ENCODE measurements around the gene MYBPC2. TPM values are rescaled to one million over a fixed set of nuclear protein-coding genes. Genes with fewer than 3 reads are reported as not detected.

MYBPC2 gene
- total RNA-seq, 1 experiment from 2014 or later: 0.18 TPM

- Histone ChIP-seq H3K36me3 (ENCODE audit: control insufficient read depth, insufficient read depth, low read length) (no peaks in the 10 kb centered on the region), H3K4me1 (ENCODE audit: control insufficient read depth, insufficient read depth, low read length) (no peaks in the 10 kb centered on the region), H3K4me3 (ENCODE audit: low read depth in 2 of 2, low read length in 2 of 2) (no peak overlapping the region), H3K9me3 (ENCODE audit: control insufficient read depth, insufficient read depth, low read depth, low read length) (no peaks in the 10 kb centered on the region), H3K27ac (ENCODE audit: low read length) (no peak overlapping the region), H3K27me3 (ENCODE audit: control insufficient read depth, insufficient read depth, low read length) (no peaks in the 10 kb centered on the region)
- POLR2A ChIA-PET: interaction anchor here (1.0 kb wide), 1 partner anchor 26 kb away, joined by 3 read pairs; no protein-coding TSS in a partner anchor
- intact Hi-C loops (cut with micrococcal nuclease; ENCODE audit: unreplicated experiment) (no loop called here), in situ Hi-C loops (cut with HindIII; ENCODE audit: low pct_unique_long_range_greater_than_20kb, low sequenced_read_pairs) (no loop called here)
- TF ChIP-seq TCF7L2 (IDR thresholded peaks at IDR 0.05; ENCODE audit: low read depth, low read length) (no peak), POLR2AphosphoS5 (IDR thresholded peaks at IDR 0.05; ENCODE audit: low read depth, low read length) (no peak), CTCF (IDR thresholded peaks at IDR 0.05) (no peak), REST (IDR thresholded peaks at IDR 0.05; ENCODE audit: insufficient read depth in 1 of 2, low read depth in 2 of 2, low read length in 1 of 2) (no peak), SIN3A (IDR thresholded peaks at IDR 0.05; ENCODE audit: borderline replicate concordance, insufficient read depth, low read depth, low read length) (no peak)
- no peak for DNase-seq (ENCODE audit: low read depth, low spot score)
- CTCF ChIA-PET: no interaction called here
- ATAC-seq: no peak
- BruUV-seq (replicated peaks): no TSS peak
These were observed 30.0 kb upstream of the MYBPC2 start for GRCh38 chr19:50402544-50403301.

DNA sequence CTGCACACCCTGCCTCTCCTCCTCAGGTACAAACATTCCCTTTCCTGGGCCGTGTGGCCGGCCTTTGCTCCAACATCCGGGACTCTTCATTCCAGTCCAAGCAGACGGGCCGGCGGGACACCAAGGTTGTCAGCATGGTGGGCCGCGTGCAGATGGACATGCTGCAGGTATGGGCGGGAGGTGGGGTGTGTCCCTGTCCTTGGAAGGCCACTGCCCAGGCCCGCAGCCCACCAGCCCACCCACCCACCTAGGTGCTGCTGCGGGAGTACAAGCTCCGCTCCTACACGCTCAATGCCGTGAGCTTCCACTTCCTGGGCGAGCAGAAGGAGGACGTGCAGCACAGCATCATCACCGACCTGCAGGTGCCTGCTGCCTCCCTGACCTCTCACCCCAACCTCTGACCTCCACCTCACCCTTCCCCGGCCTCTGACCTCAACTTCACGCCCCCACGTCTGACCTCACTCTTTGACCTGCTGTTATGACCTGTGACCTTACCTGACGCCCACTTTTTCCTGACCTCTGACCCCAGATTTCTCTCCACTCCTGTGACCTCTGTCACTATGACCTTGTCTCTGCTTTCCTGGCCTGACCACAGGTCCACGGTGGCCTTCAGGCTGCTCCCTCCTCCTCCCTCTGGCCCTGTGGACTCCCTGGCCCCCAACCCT, 26.4 kb upstream of the MYBPC2 start:
- no peaks in the 10 kb centered on the region for H3K27me3 ChIP-seq (ENCODE audit: control insufficient read depth, insufficient read depth, low read length)
- no peaks in the 10 kb centered on the region for H3K4me1 ChIP-seq (ENCODE audit: control insufficient read depth, insufficient read depth, low read length)
- CTCF ChIA-PET: no interaction called here
- TF ChIP-seq TCF7L2 (IDR thresholded peaks at IDR 0.05; ENCODE audit: low read depth, low read length) (no peak), SIN3A (IDR thresholded peaks at IDR 0.05; ENCODE audit: borderline replicate concordance, insufficient read depth, low read depth, low read length) (no peak), REST (IDR thresholded peaks at IDR 0.05; ENCODE audit: insufficient read depth in 1 of 2, low read depth in 2 of 2, low read length in 1 of 2) (no peak), POLR2AphosphoS5 (IDR thresholded peaks at IDR 0.05; ENCODE audit: low read depth, low read length) (no peak), CTCF (IDR thresholded peaks at IDR 0.05) (no peak)
- intact Hi-C loops (cut with micrococcal nuclease; ENCODE audit: unreplicated experiment) (no loop called here), in situ Hi-C loops (cut with HindIII; ENCODE audit: low pct_unique_long_range_greater_than_20kb, low sequenced_read_pairs) (no loop called here)
- H3K36me3 ChIP-seq (ENCODE audit: control insufficient read depth, insufficient read depth, low read length): no peaks in the 10 kb centered on the region
- no TSS peak for BruUV-seq (replicated peaks)
- no peak overlapping the region for H3K27ac ChIP-seq (ENCODE audit: low read length)
- ATAC-seq (no peak), DNase-seq (ENCODE audit: low read depth, low spot score) (no peak)
- no peaks in the 10 kb centered on the region for H3K9me3 ChIP-seq (ENCODE audit: control insufficient read depth, insufficient read depth, low read depth, low read length)
- POLR2A ChIA-PET: no interaction called here
- no peak overlapping the region for H3K4me3 ChIP-seq (ENCODE audit: low read depth in 2 of 2, low read length in 2 of 2)
